Forelimb muscle (tissue), 1 donor: ENCODE measurements around the gene ZNF644. TPM values are rescaled to one million over a fixed set of nuclear protein-coding genes. Genes with fewer than 3 reads are reported as not detected.
"Not testable (repeated sequence)": the region's sequence is repeated elsewhere in the genome, so short reads cannot be mapped to it uniquely, and the experiment has no call there.

Source experiments
- DNase-seq: peaks from one replicate; pipeline ENCODE4 v3.0.0-alpha.2; 2013; ENCODE audit warnings: low read depth
- polyA plus RNA-seq: library from polyadenylated mRNA; unstranded; fragments of 120-200 nt; gene quantifications from one replicate; pipeline ENCODE4 v1.2.1, GENCODE V29; 2013; ENCODE audit not compliant: insufficient read length

The ZNF644 gene
- polyA plus RNA-seq, result 40.4 TPM

- peak; percentile 69 for DNase-seq
Observed at GRCh38 chr1:91021686-91022517, at the start of gene ZNF644. Gene ZNF644 (minus strand): TSS chr1:91022035. CDS start chr1:90982353, 39,682 bp downstream.

- DNase-seq, result no peak
Observed at GRCh38 chr1:91070298-91070697, 48.5 kb upstream of the ZNF644 start.

GRCh38 chr1:91066538-91066937, 44.7 kb upstream of the ZNF644 start:
- DNase-seq, result no peak

GRCh38 chr1:91065337-91065736, 43.5 kb upstream of the ZNF644 start:
- DNase-seq, result no peak

GRCh38 chr1:91063403-91063802, 41.6 kb upstream of the ZNF644 start:
- not testable (repeated sequence) for DNase-seq

- DNase-seq, result no peak
Observed at GRCh38 chr1:91059157-91059556, 37.3 kb upstream of the ZNF644 start.

- DNase-seq, result no peak
Observed at GRCh38 chr1:91057784-91058183, 35.9 kb upstream of the ZNF644 start.

- DNase-seq, result no peak
Observed at GRCh38 chr1:91054780-91055481, 33.1 kb upstream of the ZNF644 start.

GRCh38 chr1:91053630-91054029, 31.8 kb upstream of the ZNF644 start:
- no peak for DNase-seq

GRCh38 chr1:91049551-91049950, 27.7 kb upstream of the ZNF644 start:
- not testable (repeated sequence) for DNase-seq

GRCh38 chr1:91046766-91047165, 24.9 kb upstream of the ZNF644 start:
- DNase-seq, result no peak

- no peak for DNase-seq
Observed at GRCh38 chr1:91045284-91045683, 23.4 kb upstream of the ZNF644 start.

GRCh38 chr1:91044776-91045175, 22.9 kb upstream of the ZNF644 start:
- DNase-seq, result not testable (repeated sequence)

GRCh38 chr1:91042372-91042771, 20.5 kb upstream of the ZNF644 start:
- DNase-seq, result not testable (repeated sequence)

- DNase-seq, result no peak
Observed at GRCh38 chr1:91038582-91038981, 16.7 kb upstream of the ZNF644 start.

- peak; percentile 78 for DNase-seq
Observed at GRCh38 chr1:91036894-91037829, 15.3 kb upstream of the ZNF644 start.

- DNase-seq, result no peak
Observed at GRCh38 chr1:91032349-91032748, 10.5 kb upstream of the ZNF644 start.

- DNase-seq, result no peak
Observed at GRCh38 chr1:91031081-91031480, 9.2 kb upstream of the ZNF644 start.

GRCh38 chr1:91026777-91027176, 4.9 kb upstream of the ZNF644 start:
- no peak for DNase-seq

- no peak for DNase-seq
Observed at GRCh38 chr1:91026320-91026719, 4.5 kb upstream of the ZNF644 start.

GRCh38 chr1:91024481-91025119, 2.8 kb upstream of the ZNF644 start:
- no peak for DNase-seq
